ENCODE measurements around the gene DIRAS1. TPM values are rescaled to one million over a fixed set of nuclear protein-coding genes. Genes with fewer than 3 reads are reported as not detected.

DIRAS1 gene
- total and polyA plus RNA-seq, 8 donors, result 2.4 to 16.3 (median 3.4) TPM

DNA sequence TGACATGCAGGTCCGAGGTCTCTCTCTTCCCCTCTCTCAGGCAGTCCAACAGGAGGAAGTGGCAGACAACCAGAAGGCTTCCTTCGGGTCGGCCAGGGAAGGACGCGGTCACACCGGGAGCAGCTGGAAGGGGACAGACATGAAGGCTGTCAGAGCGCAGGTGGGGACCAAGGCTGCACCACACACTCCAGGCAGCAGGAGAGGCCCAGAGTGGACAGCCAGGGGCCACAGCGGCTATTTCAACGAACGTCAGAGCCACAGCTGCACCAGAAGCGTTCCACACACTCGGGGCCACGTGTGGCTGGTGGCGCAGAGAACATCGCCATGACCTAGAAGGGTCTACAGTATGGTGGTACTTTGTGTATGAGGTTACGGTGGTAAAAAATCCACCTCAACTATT is 34.6 kb upstream of the DIRAS1 start:
- WGBS, 2 donors, result 91 to 92% methylated on average over 16 of the region's 16 CpGs
- intact Hi-C loops (cut with DNase I), result loop anchor here in 1 of 3 donors (10.0 kb wide), 1 partner anchor 111 kb away; no protein-coding TSS in a partner anchor

DNA sequence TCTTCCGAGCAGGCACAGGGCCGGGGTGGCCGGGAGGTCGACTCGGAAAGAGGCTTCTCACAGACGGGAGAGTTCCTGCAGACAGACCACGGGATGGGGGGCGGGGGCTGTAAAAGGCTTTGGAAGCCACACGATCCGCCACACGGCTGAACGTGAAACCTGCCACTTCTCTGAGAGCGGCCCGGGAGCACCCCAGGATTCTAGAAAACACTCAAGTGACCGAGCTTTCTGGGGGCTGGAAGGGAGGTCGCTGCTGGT is 34.2 kb upstream of the DIRAS1 start:
- H3K36me3 ChIP-seq, result peaks cover 0 to 14% (median 5%) of the 10 kb centered on the region in 3 donors
- 93 to 97% methylated on average over 16 of the region's 16 CpGs for WGBS, 2 donors
- intact Hi-C loops (cut with DNase I), result loop anchor here in 1 of 3 donors (10.0 kb wide), 1 partner anchor 111 kb away; no protein-coding TSS in a partner anchor
- no peaks in the 10 kb centered on the region for H3K27me3 ChIP-seq
- DNase-seq (no peak), ATAC-seq (no peak), FAIRE-seq (no peak)
- H3K27ac ChIP-seq, result no peak overlapping the region
- TF ChIP-seq, protein P1, sequence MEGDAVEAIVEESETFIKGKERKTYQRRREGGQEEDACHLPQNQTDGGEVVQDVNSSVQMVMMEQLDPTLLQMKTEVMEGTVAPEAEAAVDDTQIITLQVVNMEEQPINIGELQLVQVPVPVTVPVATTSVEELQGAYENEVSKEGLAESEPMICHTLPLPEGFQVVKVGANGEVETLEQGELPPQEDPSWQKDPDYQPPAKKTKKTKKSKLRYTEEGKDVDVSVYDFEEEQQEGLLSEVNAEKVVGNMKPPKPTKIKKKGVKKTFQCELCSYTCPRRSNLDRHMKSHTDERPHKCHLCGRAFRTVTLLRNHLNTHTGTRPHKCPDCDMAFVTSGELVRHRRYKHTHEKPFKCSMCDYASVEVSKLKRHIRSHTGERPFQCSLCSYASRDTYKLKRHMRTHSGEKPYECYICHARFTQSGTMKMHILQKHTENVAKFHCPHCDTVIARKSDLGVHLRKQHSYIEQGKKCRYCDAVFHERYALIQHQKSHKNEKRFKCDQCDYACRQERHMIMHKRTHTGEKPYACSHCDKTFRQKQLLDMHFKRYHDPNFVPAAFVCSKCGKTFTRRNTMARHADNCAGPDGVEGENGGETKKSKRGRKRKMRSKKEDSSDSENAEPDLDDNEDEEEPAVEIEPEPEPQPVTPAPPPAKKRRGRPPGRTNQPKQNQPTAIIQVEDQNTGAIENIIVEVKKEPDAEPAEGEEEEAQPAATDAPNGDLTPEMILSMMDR (IDR thresholded peaks at IDR 0.05), result no peak
- H3K4me3 ChIP-seq, result no peak overlapping the region
- H3K9me3 ChIP-seq, result no peaks in the 10 kb centered on the region
- no peaks in the 10 kb centered on the region for H3K4me1 ChIP-seq

More for the DNA sequence above, 34.6 kb upstream of the DIRAS1 start:
- Histone ChIP-seq H3K27ac (no peak overlapping the region), H3K4me1 (no peaks in the 10 kb centered on the region), H3K27me3 (no peaks in the 10 kb centered on the region), H3K36me3 (peaks cover 0 to 18% (median 5%) of the 10 kb centered on the region in 3 donors), H3K9me3 (no peaks in the 10 kb centered on the region), H3K4me3 (no peak overlapping the region)
- TF ChIP-seq, protein P1 (IDR thresholded peaks at IDR 0.05), result no peak
- no peak for FAIRE-seq
- DNase-seq, result no peak
- ATAC-seq, result no peak

DNA sequence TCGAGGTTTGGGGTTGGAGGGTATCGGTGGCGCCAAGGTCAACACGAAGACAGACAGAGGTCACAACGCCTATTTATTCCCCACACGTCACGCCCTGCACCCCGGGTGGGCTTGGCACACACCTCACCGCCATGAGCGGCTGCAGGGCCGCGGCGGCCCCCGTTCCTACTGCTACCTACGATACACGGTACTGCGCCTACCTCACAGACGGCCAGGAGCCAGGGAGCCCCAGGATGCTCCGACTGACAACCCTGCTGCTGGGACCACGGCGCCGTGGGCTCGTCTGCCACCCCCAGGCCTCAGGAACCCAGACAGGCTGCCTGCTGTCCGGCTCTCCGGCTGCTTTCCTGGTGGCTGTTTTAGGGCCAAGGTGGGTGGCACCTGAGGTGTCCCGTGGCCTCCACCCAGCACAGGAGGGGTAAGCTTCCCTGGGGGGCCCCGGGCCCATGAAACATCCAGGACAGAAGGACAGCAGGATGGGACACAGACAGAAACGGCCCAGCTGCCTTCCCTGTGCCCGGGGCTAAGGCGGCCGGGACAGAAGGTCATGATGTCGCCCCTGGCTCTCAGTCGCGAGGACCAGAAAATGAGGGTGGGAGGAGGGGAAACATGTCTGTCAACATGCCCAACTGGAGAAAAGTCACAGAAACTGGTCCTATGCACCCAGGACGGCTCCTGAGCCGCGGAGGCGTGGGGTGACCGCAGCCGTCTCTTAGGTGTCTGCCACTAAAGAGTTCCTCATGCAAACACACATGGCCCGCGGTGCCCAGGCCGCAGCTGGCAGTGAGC is 33.7 kb upstream of the DIRAS1 start:
- intact Hi-C loops (cut with DNase I), result loop anchor here in 2 of 3 donors (5.0 to 10.0 kb wide), 2 partner anchors 108 to 110 kb away; no protein-coding TSS in a partner anchor
- ATAC-seq (no peak), DNase-seq (no peak), FAIRE-seq (no peak)
- Histone ChIP-seq H3K9me3 (no peaks in the 10 kb centered on the region), H3K4me1 (no peaks in the 10 kb centered on the region), H3K27ac (no peak overlapping the region), H3K4me3 (no peak overlapping the region), H3K36me3 (peaks cover 0 to 14% (median 5%) of the 10 kb centered on the region in 3 donors), H3K27me3 (no peaks in the 10 kb centered on the region)
- TF ChIP-seq, protein P1 (IDR thresholded peaks at IDR 0.05), result no peak
- 93 to 94% methylated on average over 43 of the region's 43 CpGs for WGBS, 2 donors

DNA sequence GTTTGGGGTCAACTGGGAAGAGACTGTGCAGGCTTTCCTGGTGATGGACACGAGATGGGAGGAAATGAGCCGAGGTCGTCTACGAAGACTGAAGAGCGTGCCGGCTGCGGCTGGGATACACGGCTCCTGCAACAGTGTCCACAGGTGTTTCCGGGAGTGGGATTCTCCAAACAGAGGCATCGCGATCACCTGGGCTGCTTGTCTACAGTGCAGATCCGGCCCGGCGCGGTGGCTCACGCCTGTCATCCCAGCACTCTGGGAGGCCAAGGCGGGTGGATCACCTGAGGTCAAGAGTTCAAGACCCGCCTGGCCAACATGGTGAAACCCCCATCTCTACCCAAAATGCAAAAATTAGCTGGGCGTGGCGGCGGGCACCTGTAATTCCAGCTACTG is 30.3 kb upstream of the DIRAS1 start:
- no peaks in the 10 kb centered on the region for H3K4me1 ChIP-seq
- H3K36me3 ChIP-seq, result peaks cover 0 to 6% (median 5%) of the 10 kb centered on the region in 3 donors
- WGBS, 2 donors, result 78 to 82% methylated on average over 21 of the region's 21 CpGs
- H3K4me3 ChIP-seq, result no peak overlapping the region
- intact Hi-C loops (cut with DNase I), result loop anchor here in 2 of 3 donors (5.0 to 10.0 kb wide), 2 partner anchors 104 to 107 kb away; no protein-coding TSS in a partner anchor
- TF ChIP-seq, protein P1 (IDR thresholded peaks at IDR 0.05), result no peak
- ATAC-seq (no peak), FAIRE-seq (no peak), DNase-seq (no peak)
- H3K9me3 ChIP-seq, result no peaks in the 10 kb centered on the region
- no peaks in the 10 kb centered on the region for H3K27me3 ChIP-seq
- H3K27ac ChIP-seq, result no peak overlapping the region
